NCI-H187 (cell line): ENCODE data around the gene REPIN1.

Experiments used
- DNase-seq, 2 experiments: peaks; one replicate each; lab custom pipeline; 2025; lab: John Stamatoyannopoulos, UW

The REPIN1 gene

GRCh38 chr7:150360363-150361058, 8.1 kb upstream of the REPIN1 start:
- no peak for DNase-seq

DNA sequence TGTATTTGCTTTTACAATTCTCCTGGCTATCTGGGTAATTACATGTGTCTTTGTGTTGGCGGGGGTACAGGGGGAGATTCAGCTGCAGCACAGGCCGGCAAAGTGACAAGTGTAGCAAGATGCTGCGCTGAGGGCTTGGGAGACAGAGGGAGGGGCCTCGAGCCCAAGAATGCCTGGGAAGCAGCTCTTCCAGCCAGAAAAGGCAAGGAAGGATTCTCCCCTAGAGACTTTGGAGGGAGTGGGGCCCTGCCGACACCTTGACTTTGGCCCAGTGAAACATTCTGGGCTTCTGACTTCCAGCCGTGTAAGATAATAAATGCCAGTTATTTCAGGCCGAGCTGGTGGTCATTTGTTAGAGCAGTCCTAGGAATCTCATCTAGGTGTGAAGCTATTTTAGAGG, 7.2 kb upstream of the REPIN1 start:
- no peak for DNase-seq

- DNase-seq = no peak
These were observed 6.6 kb upstream of the REPIN1 start for GRCh38 chr7:150361807-150362621.

DNA sequence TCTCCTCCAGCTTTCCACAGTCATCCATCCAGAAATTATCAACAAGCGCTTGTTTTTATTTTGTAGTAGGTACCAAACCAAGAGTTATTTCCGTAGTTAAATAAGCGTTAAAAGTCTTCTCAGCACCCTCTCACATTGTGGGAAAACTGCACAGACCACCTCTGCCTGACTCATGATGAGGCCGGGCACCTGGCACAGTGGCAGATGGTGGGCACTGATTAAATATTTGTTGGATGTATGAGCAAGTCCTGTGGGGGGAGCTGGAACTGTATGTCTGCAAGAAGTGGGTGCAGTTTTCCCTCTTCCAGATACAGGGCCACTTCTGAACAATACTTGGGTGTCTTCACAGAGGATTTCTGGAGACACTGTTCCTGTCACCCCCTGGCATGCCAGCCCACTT, 5.3 kb upstream of the REPIN1 start:
- no peak for DNase-seq

DNA sequence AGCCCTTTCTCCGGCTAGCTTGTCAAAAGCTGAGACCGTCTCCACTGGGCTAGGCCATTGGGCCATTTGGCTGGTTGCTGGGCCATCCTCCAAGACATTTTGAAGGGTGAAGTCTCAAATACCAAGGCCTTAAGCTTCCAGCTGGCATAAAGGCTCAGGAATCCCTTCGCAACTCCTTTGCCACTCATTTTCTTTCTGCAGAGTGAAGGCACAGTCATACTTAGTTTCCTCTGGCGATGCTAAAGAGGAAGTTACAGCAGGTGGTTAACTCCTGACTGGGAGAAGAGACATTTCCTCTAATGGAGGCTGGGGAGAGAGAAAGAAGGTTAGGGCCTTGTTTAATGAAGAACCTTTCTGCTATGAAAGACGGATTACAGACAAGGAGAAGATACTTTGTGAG, 4.8 kb upstream of the REPIN1 start:
- no peak for DNase-seq

GRCh38 chr7:150365194-150365593, 3.4 kb upstream of the REPIN1 start:
- DNase-seq = no peak

DNA sequence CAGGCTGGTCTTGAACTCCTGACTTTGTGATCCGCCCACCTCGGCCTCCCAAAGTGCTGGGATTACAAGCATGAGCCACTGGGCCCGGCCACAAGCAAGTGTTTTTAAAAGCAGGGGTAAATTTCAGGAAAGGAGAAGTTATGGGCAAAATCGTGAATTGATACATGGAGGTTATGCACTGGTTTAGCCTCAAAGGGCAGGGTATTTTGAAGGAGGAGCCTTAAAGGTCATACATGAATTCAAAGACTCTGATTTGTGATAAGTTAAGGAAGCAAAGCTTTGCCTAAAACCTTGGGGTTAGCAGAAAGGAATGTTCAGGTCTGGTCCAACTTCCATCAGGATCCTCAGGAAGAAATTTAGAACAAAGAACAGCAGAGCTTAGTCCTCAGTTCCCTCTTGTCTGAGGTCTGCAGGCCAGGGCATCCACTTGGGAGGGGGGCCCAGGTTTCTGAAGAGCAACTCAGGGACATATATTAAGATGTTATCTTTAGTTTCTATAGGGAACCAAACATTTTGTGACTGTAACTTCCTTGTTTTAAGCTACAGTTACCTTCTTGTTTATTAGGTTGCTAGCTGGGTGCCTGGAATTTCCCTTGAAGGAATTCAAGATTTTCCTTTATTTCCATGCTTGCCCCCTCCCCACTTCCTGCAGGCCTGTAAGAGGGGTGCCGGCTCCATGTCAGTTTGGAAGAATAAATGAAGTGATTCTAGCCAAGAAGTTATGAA, 2.8 kb upstream of the REPIN1 start:
- no peak for DNase-seq

DNA sequence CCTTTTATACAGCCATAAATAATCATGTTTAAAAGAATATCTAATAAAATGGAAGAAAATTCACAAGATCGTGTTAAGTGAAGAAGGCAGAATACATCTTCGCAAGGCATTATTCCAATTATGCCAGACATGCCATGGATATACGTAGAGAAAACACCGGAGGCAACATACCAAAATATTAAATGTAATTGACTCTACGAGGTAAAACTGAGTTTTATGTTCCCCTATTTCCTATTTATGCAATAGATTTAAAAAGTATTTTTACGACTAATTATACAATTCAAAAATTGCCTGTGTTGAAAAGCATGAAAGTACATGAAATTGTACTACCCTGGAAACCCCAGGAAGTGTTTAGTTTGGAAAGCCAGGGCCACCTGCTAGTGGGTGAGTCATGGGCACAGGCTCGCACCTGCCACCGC, 936 bp upstream of the REPIN1 start:
- no peak for DNase-seq

- peak; percentile 18 to 44 for DNase-seq
These were observed 494 bp downstream of the REPIN1 start for GRCh38 chr7:150368884-150369747.

GRCh38 chr7:150369748-150370501, 1.3 kb downstream of the REPIN1 start:
- DNase-seq = no peak

DNA sequence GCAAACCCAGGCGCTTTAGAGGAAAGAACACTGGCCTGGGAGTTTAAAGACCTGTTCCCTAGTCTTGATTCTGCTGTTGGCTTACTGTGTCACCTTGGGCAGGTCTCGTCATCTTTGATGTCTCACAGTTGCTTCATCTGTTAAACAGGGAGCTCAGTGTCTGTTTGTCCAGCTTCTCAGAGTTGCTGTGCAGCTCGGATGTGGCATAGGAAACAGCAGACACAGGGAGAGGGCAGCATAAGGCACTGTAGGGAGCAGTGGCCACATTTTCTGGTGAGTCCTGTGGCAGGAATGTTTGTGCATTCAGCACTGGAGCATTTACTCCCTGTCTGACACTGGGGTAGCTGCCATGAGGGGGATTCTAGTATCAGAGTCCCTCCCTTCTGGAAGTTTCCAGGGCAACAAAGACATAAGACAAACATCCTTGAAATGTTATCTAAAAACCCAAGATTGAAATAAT, 2.0 kb downstream of the REPIN1 start:
- no peak for DNase-seq

- DNase-seq = no peak
These were observed 2.7 kb downstream of the REPIN1 start for GRCh38 chr7:150371131-150371995.

- no peak for DNase-seq
These were observed 3.3 kb downstream of the REPIN1 start for GRCh38 chr7:150371996-150372270.

DNA sequence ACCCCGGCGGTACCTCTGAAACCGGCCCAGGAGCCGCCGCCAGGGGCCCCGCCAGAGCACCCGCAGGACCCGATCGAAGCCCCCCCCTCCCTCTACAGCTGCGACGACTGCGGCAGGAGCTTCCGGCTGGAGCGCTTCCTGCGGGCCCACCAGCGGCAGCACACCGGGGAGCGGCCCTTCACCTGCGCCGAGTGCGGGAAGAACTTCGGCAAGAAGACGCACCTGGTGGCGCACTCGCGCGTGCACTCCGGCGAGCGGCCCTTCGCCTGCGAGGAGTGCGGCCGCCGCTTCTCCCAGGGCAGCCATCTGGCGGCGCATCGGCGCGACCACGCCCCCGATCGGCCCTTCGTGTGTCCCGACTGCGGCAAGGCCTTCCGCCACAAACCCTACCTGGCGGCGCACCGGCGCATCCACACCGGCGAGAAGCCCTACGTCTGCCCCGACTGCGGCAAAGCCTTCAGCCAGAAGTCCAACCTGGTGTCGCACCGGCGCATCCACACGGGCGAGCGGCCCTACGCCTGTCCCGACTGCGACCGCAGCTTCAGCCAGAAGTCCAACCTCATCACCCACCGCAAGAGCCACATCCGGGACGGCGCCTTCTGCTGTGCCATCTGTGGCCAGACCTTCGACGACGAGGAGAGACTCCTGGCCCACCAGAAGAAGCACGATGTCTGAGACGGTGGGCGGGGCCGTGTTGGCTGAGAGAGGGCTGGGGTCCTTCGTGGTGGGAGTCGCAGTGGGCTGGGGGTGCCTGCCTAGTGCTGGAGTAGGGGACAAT, 3.8 kb downstream of the REPIN1 start:
- DNase-seq = no peak

DNA sequence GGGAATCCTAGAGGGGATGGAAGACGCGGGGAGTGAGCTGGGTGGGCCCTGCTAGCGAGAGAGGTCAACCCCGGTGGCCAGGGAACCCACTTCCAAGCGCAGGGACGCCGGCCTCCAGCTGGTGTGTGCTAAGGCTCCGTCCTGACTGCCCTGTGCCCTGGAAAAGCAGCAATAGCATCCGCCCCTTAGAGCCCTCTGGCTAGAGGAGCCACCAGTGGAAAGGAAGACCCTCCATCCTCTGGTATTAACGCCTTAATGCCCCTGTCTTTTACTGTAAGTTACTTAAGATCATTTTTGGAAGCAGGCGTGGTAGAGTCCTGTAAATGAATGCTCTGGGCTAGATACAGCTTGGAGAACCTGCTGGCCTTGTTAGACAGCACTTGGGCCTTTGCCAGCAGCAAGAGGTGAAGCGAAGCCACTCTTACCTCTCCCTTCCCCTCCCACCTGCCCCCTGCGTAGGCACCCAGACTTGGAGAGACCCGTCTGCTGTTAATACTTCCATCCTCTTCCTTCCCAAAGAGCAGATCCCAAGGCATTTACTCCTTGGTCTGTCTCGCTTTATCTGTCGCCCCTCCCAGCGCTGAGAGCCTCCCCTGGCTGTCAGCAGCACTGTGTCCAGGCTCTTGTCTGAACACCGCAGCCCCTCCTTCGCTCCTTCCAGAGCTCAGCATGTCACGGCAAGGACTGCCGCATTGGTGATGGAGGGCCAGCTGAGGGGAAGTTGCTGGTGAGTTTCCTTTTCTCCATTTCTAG, 4.6 kb downstream of the REPIN1 start:
- DNase-seq = no peak

DNA sequence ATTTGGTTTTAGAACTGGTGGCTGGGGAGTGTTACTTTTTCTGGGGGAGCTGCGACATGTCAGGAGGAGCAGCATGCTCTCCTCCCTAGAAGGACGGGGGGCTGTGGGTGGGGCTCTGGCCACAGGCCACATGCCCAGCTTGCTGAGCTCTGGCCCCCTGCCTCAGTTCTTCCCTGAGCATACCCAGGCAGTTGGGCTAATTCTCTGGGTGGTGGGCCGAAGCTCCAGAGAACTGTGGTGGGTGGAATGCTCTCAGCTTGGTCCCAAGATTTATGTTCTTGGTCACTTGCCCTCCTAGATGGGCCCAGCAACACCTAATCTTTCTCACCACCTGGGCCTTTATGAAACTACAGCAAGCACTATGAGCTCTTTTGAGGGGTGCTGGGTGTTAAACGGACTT, 5.4 kb downstream of the REPIN1 start:
- DNase-seq = no peak

DNA sequence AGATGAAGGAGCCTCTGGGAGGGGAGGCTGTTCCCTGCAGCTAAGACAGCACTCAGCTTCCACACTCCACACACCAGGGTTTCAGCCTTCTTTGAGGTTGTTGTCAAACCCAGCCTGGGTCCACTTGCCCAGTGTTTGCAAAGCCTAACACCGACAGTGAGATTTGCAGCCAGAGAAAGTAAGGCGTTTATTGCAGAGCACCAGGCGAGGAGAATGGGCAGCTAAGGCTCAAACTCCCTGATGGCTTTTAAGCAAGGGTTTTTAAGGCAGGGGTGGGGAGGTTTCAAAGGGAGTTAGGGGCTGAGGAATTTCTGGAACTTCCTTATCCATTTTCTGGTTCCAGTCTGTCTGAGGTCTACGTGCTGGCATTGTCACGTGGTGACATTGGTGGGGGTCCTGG, 5.8 kb downstream of the REPIN1 start:
- DNase-seq = no peak

DNA sequence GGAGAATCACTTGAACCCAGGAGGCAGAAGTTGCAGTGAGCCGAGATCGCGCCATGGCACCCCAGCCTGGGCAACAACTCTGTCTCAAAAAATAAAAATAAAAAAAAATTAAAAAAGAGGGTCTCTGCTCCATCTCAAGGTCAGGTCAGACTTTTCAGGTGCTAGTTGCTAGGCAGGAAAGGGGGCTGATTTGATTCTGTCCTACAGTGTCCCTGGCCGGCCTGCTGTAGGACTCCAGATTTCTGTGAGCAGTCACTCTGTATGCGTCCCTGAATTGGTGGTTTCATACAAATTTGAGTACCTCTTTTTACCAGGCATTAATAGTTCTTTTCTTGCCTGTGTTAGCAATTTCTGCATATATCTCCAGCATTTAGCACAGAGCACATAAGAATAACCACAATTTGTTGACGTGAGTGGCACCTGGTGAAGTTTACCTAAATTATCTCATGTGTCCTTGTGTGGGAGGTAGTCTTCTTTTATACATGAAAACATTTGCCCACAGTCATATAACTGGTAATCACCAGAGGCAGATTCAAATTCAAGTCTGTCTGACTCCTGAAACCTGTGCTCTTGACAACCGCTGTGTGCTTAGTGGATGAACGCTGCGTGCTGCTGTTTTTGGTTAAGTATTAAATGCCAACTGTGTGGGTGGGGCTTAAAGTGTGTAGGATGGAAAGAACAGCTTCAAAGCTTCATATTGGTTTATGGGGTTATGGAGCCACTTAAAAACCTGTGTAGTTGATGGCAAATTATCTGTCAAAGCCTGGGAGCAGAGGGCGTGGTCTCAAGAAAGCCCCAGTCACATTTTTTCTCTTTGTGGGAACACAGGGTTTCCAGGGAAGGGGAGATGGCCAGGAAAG, 7.3 kb downstream of the REPIN1 start:
- no peak for DNase-seq
